ENCODE data around the gene KIRREL3. TPM values are rescaled to one million over a fixed set of nuclear protein-coding genes. Genes with fewer than 3 reads are reported as not detected.
A peak's percentile ranks its signal among the peaks of the same experiment; 100 is the strongest.

KIRREL3 gene
- total RNA-seq, 1 donor from 2014 or later, result not detected

- ATAC-seq (peak; percentile 12), DNase-seq (no peak)
- peak overlapping the region; percentile 17 for H3K27ac ChIP-seq
- intact Hi-C loops (cut with DNase I), result no loop called here
- H3K27me3 ChIP-seq, result no peaks in the 10 kb centered on the region
- no peak overlapping the region for H3K4me3 ChIP-seq
- H3K36me3 ChIP-seq, result no peaks in the 10 kb centered on the region
- H3K4me1 ChIP-seq, result peaks cover 5% of the 10 kb centered on the region
- H3K9me3 ChIP-seq, result no peaks in the 10 kb centered on the region
- no peak for TF ChIP-seq CTCF (IDR thresholded peaks at IDR 0.05)
Observed at GRCh38 chr11:126426820-126427749, 573.5 kb downstream of the KIRREL3 start.

GRCh38 chr11:126426106-126426505 lies 574.5 kb downstream of the KIRREL3 start:
- intact Hi-C loops (cut with DNase I), result no loop called here
- peaks cover 4% of the 10 kb centered on the region for H3K4me1 ChIP-seq
- no peak overlapping the region for H3K4me3 ChIP-seq
- ATAC-seq, result no peak
- H3K27ac ChIP-seq, result no peak overlapping the region
- TF ChIP-seq CTCF (IDR thresholded peaks at IDR 0.05), result no peak
- DNase-seq, result no peak
- no peaks in the 10 kb centered on the region for H3K27me3 ChIP-seq
- no peaks in the 10 kb centered on the region for H3K9me3 ChIP-seq
- no peaks in the 10 kb centered on the region for H3K36me3 ChIP-seq

- Histone ChIP-seq H3K36me3 (no peaks in the 10 kb centered on the region), H3K27ac (no peak overlapping the region), H3K4me1 (peaks cover 11% of the 10 kb centered on the region), H3K27me3 (no peaks in the 10 kb centered on the region), H3K4me3 (no peak overlapping the region), H3K9me3 (no peaks in the 10 kb centered on the region)
- intact Hi-C loops (cut with DNase I), result no loop called here
- ATAC-seq (no peak), DNase-seq (no peak)
- no peak for TF ChIP-seq CTCF (IDR thresholded peaks at IDR 0.05)
Observed at GRCh38 chr11:126424471-126425039, 576.0 kb downstream of the KIRREL3 start.

GRCh38 chr11:126423743-126424142 lies 576.8 kb downstream of the KIRREL3 start:
- H3K4me1 ChIP-seq, result peaks cover 17% of the 10 kb centered on the region
- no peak overlapping the region for H3K27ac ChIP-seq
- intact Hi-C loops (cut with DNase I), result no loop called here
- H3K9me3 ChIP-seq, result no peaks in the 10 kb centered on the region
- no peaks in the 10 kb centered on the region for H3K27me3 ChIP-seq
- ATAC-seq (no peak), DNase-seq (no peak)
- no peak overlapping the region for H3K4me3 ChIP-seq
- no peaks in the 10 kb centered on the region for H3K36me3 ChIP-seq
- TF ChIP-seq CTCF (IDR thresholded peaks at IDR 0.05), result no peak

GRCh38 chr11:126423154-126423553 lies 577.4 kb downstream of the KIRREL3 start:
- intact Hi-C loops (cut with DNase I), result no loop called here
- no peak for DNase-seq
- Histone ChIP-seq H3K4me1 (peaks cover 19% of the 10 kb centered on the region), H3K36me3 (no peaks in the 10 kb centered on the region), H3K4me3 (no peak overlapping the region), H3K9me3 (no peaks in the 10 kb centered on the region), H3K27ac (no peak overlapping the region), H3K27me3 (no peaks in the 10 kb centered on the region)
- no peak for ATAC-seq
- TF ChIP-seq CTCF (IDR thresholded peaks at IDR 0.05), result no peak
